K562 (cell line): ENCODE results near the gene DAGLA.

Source experiments
- NR3C1 ChIP-seq: sonication (generic); formaldehyde crosslinking; IDR thresholded peaks from 2 replicates; pipeline ENCODE4 v1.8.1; 2022; ENCODE audit warnings: missing genetic modification reagents
- POLR2AphosphoS5 ChIP-seq: IDR thresholded peaks from 2 replicates; pipeline ENCODE4 v1.6.1; 2011; ENCODE audit warnings: mild to moderate bottlenecking, low read depth, low read length, moderate library complexity; ENCODE audit not compliant: control insufficient read depth, insufficient read depth
- UBTF ChIP-seq, 2 experiments: IDR thresholded peaks; 2 replicates each; pipeline ENCODE4 v1.6.1; 2012; ENCODE audit warnings: improper control_type of control experiment in 2 of 2, low read depth in 2 of 2, low read length in 2 of 2, borderline replicate concordance in 1 of 2

DNA sequence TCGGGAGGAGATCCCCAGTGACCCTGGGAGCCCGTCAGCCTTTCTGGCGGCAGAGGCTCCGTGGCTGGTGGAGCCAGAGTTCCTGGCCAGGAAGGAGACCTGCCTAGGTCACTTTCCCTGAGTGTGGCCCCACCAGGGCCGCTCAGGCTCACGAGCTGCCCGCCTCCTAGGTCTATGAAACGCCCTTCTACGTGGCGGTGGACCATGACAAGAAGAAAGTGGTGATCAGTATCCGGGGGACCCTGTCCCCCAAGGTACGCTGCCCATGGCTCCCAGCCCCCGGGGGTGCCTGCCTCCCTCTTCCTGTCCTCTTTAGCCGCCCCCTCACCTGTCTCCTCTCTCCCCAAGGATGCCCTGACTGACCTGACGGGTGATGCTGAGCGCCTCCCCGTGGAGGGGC lies 55.2 kb downstream of the DAGLA start:
- TF ChIP-seq UBTF (IDR thresholded peaks at IDR 0.05; ENCODE audit: borderline replicate concordance in 1 of 2, low read depth in 2 of 2, low read length in 2 of 2) (no peak), NR3C1 (CRISPR knock-in tag) (no peak), POLR2AphosphoS5 (no peak)
